DND-41 (cell line): Measurements from ENCODE around the gene ACOXL.

ENCODE experiments used
- EZH2 ChIP-seq: IDR thresholded peaks from 3 replicates; pipeline ENCODE4 v1.6.1; 2012; ENCODE audit warnings: borderline replicate concordance, low read depth, mild to moderate bottlenecking, moderate library complexity, low read length, inconsistent platforms; ENCODE audit not compliant: severe bottlenecking
- TF ChIP-seq, protein P1 (sequence below): IDR thresholded peaks from 2 replicates; pipeline ENCODE4 v1.5.1; 2012; ENCODE audit warnings: borderline replicate concordance, low read length, moderate library complexity, mild to moderate bottlenecking; ENCODE audit not compliant: poor library complexity, severe bottlenecking; ENCODE audit errors: extremely low read depth

DNA sequence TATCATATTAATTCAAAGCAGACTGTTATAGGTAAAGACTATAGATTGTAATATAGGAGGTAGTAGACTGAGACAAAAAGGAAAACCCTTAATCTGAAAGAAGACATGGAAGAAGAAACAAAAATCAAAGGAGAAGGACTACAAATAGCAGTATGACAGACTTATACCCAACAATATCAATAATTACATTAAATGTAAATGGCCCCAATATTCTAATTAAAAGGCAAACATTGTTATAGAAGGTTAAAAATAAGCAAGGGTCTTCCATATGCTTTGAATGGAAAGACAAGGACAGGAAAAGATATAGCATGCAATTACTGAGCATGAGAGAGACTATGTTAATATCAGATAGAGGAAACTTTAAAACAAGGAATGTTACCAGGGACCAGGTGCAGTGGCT, 278.8 kb downstream of the ACOXL start:
- TF ChIP-seq, protein P1, sequence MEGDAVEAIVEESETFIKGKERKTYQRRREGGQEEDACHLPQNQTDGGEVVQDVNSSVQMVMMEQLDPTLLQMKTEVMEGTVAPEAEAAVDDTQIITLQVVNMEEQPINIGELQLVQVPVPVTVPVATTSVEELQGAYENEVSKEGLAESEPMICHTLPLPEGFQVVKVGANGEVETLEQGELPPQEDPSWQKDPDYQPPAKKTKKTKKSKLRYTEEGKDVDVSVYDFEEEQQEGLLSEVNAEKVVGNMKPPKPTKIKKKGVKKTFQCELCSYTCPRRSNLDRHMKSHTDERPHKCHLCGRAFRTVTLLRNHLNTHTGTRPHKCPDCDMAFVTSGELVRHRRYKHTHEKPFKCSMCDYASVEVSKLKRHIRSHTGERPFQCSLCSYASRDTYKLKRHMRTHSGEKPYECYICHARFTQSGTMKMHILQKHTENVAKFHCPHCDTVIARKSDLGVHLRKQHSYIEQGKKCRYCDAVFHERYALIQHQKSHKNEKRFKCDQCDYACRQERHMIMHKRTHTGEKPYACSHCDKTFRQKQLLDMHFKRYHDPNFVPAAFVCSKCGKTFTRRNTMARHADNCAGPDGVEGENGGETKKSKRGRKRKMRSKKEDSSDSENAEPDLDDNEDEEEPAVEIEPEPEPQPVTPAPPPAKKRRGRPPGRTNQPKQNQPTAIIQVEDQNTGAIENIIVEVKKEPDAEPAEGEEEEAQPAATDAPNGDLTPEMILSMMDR = no peak
- TF ChIP-seq EZH2 = no peak
